H9 (cell line): ENCODE measurements around the gene TPX2. TPM values are rescaled to one million over a fixed set of nuclear protein-coding genes. Genes with fewer than 3 reads are reported as not detected.

Experiments
- DNase-seq: peaks from one replicate; pipeline ENCODE4 v3.0.0-alpha.2; 2017
- H2AFZ ChIP-seq: one replicate; pipeline ENCODE4 v1.6.1; 2013; ENCODE audit warnings: mild to moderate bottlenecking, low read length, control low read depth, moderate library complexity
- H2AK5ac ChIP-seq: 2 replicates; pipeline ENCODE4 v1.6.1; 2013; ENCODE audit warnings: low read length, control low read depth, mixed read lengths; ENCODE audit not compliant: insufficient read length
- H2BK120ac ChIP-seq: one replicate; pipeline ENCODE4 v1.6.1; 2013; ENCODE audit warnings: low read depth, mild to moderate bottlenecking, low read length, control low read depth, inconsistent platforms; ENCODE audit not compliant: poor library complexity, severe bottlenecking
- H2BK12ac ChIP-seq: 2 replicates; pipeline ENCODE4 v1.6.1; 2013; ENCODE audit warnings: low read length, control low read depth, mixed read lengths, low read depth; ENCODE audit not compliant: insufficient read length
- H2BK15ac ChIP-seq: 2 replicates; pipeline ENCODE4 v1.6.1; 2013; ENCODE audit warnings: low read depth, low read length, control low read depth
- H2BK20ac ChIP-seq: one replicate; pipeline ENCODE4 v1.6.1; 2013; ENCODE audit warnings: low read depth, mild to moderate bottlenecking, low read length, control low read depth, inconsistent platforms; ENCODE audit not compliant: poor library complexity, severe bottlenecking
- H2BK5ac ChIP-seq: 2 replicates; pipeline ENCODE4 v1.6.1; 2013; ENCODE audit warnings: low read length, control low read depth, mixed read lengths; ENCODE audit not compliant: insufficient read length
- H3K14ac ChIP-seq: 2 replicates; pipeline ENCODE4 v1.6.1; 2013; ENCODE audit warnings: low read length, control low read depth; ENCODE audit not compliant: insufficient read depth
- H3K18ac ChIP-seq: 2 replicates; pipeline ENCODE4 v1.6.1; 2013; ENCODE audit warnings: low read depth, mild to moderate bottlenecking, mixed read lengths, low read length, control low read depth; ENCODE audit not compliant: insufficient read length
- H3K23ac ChIP-seq: 2 replicates; pipeline ENCODE4 v1.6.1; 2013; ENCODE audit warnings: low read length, control low read depth, mixed read lengths, low read depth; ENCODE audit not compliant: insufficient read length
- H3K23me2 ChIP-seq: 2 replicates; pipeline ENCODE4 v1.6.1; 2013; ENCODE audit warnings: low read depth, mild to moderate bottlenecking, mixed read lengths, low read length, control low read depth; ENCODE audit not compliant: insufficient read length, poor library complexity, severe bottlenecking
- H3K27ac ChIP-seq: 2 replicates; pipeline ENCODE4 v1.5.1; 2013; ENCODE audit warnings: low read length, control low read depth, mixed read lengths, low read depth; ENCODE audit not compliant: insufficient read length
- H3K27me3 ChIP-seq: 2 replicates; pipeline ENCODE4 v1.6.1; 2013; ENCODE audit warnings: low read length, control low read depth, inconsistent platforms; ENCODE audit not compliant: insufficient read depth
- H3K4ac ChIP-seq: 2 replicates; pipeline ENCODE4 v1.6.1; 2013; ENCODE audit warnings: low read depth, mild to moderate bottlenecking, control low read depth, inconsistent platforms, low read length, moderate library complexity
- H3K4me1 ChIP-seq: 2 replicates; pipeline ENCODE4 v1.6.1; 2013; ENCODE audit warnings: low read length, control low read depth, inconsistent platforms; ENCODE audit not compliant: insufficient read depth
- H3K4me2 ChIP-seq: 2 replicates; pipeline ENCODE4 v1.6.1; 2013; ENCODE audit warnings: low read length, control low read depth, mixed read lengths; ENCODE audit not compliant: insufficient read length, insufficient read depth
- H3K56ac ChIP-seq: 2 replicates; pipeline ENCODE4 v1.6.1; 2013; ENCODE audit warnings: low read depth, mild to moderate bottlenecking, mixed read lengths, low read length, control low read depth; ENCODE audit not compliant: insufficient read length
- H3K79me1 ChIP-seq: 2 replicates; pipeline ENCODE4 v1.6.1; 2013; ENCODE audit warnings: low read depth, mild to moderate bottlenecking, moderate library complexity, low read length, control low read depth, inconsistent platforms; ENCODE audit not compliant: insufficient read depth, poor library complexity, severe bottlenecking
- H3K79me2 ChIP-seq: 2 replicates; pipeline ENCODE4 v1.6.1; 2013; ENCODE audit warnings: low read length, control low read depth, inconsistent platforms; ENCODE audit not compliant: insufficient read depth
- H3K9ac ChIP-seq: 2 replicates; pipeline ENCODE4 v1.6.1; 2013; ENCODE audit warnings: low read length, control low read depth, mixed read lengths; ENCODE audit not compliant: insufficient read length; ENCODE audit errors: extremely low read depth
- H3K9me3 ChIP-seq: one replicate; pipeline ENCODE4 v1.6.1; 2013; ENCODE audit warnings: low read depth, low read length, inconsistent platforms; ENCODE audit not compliant: control insufficient read depth
- H3T11ph ChIP-seq: one replicate; pipeline ENCODE4 v1.6.1; 2013; ENCODE audit warnings: mild to moderate bottlenecking, low read length, control low read depth, inconsistent platforms
- H4K20me1 ChIP-seq: one replicate; pipeline ENCODE4 v1.6.1; 2013; ENCODE audit not compliant: control insufficient read depth, insufficient read length, insufficient read depth
- H4K5ac ChIP-seq: 2 replicates; pipeline ENCODE4 v1.6.1; 2013; ENCODE audit warnings: low read depth, mild to moderate bottlenecking, mixed read lengths, low read length, control low read depth; ENCODE audit not compliant: insufficient read length
- H4K8ac ChIP-seq: replicated peaks from 2 replicates; pipeline ENCODE4 v1.6.1; 2013; ENCODE audit warnings: low read length, control low read depth, mixed read lengths, low read depth; ENCODE audit not compliant: insufficient read length
- H4K91ac ChIP-seq: 2 replicates; pipeline ENCODE4 v1.6.1; 2013; ENCODE audit warnings: low read depth, mild to moderate bottlenecking, moderate library complexity, mixed read lengths, low read length, control low read depth; ENCODE audit not compliant: insufficient read length
- H3K27ac Mint-ChIP-seq, 3 experiments: 2 replicates in 2 of 3; 3 replicates in 1 of 3; pipeline ENCODE4 v1.8.0; 2020 to 2021; ENCODE audit warnings: mixed read lengths in 3 of 3, mild to moderate bottlenecking in 1 of 3, moderate library complexity in 1 of 3
- H3K27me3 Mint-ChIP-seq: 2 replicates; pipeline ENCODE4 v1.8.0; 2021; ENCODE audit warnings: low read depth, mild to moderate bottlenecking, moderate library complexity, mixed read lengths
- H3K36me3 Mint-ChIP-seq, 3 experiments: 2 replicates in 2 of 3; 3 replicates in 1 of 3; pipeline ENCODE4 v1.8.0; 2020 to 2021; ENCODE audit warnings: low read depth in 3 of 3, mixed read lengths in 3 of 3; ENCODE audit not compliant: insufficient read depth in 1 of 3
- H3K4me1 Mint-ChIP-seq, 2 experiments: 2 replicates each; pipeline ENCODE4 v1.8.0; 2020; ENCODE audit warnings: mixed read lengths in 2 of 2
- H3K4me3 Mint-ChIP-seq, 2 experiments: 2 replicates in 1 of 2; 3 replicates in 1 of 2; pipeline ENCODE4 v1.8.0; 2020 to 2021; ENCODE audit warnings: mild to moderate bottlenecking in 2 of 2, mixed read lengths in 2 of 2, moderate library complexity in 1 of 2
- H3K9me3 Mint-ChIP-seq, 2 experiments: 2 replicates in 1 of 2; 3 replicates in 1 of 2; pipeline ENCODE4 v1.8.0; 2020; ENCODE audit warnings: mild to moderate bottlenecking in 2 of 2, mixed read lengths in 2 of 2, moderate library complexity in 1 of 2
- CTCF ChIP-seq: fragments of 200-600 bp; sonication (generic); conservative IDR thresholded peaks from 3 replicates; pipeline ENCODE4 v1.8.0; 2021; ENCODE audit warnings: antibody characterized with exemption, mild to moderate bottlenecking
- WGBS: extraction: QIAGEN DNeasy Blood & Tissue Kit; methylation state at CpG from one replicate; pipeline ENCODE4 v1.1.7; 2013; ENCODE audit warnings: missing lambda C conversion rate, low lambda C conversion rate, mixed read lengths; ENCODE audit not compliant: insufficient read length; ENCODE audit errors: extremely low coverage; 5-methylcytosine and 5-hydroxymethylcytosine counted together
- total RNA-seq: library from RNA; stranded (reverse); gene quantifications from 2 replicates; pipeline ENCODE4 v1.2.1, GENCODE V29; 2021

Gene TPX2
- total RNA-seq, 1 experiment from 2014 or later = 161 TPM

GRCh38 chr20:31835554-31835953 is 96.5 kb downstream of the TPX2 start:
- Histone ChIP-seq H3K79me1 (no peaks in the 10 kb centered on the region), H4K91ac (no peak overlapping the region), H4K5ac (no peak overlapping the region), H3K27me3 (no peaks in the 10 kb centered on the region), H2BK5ac (no peak overlapping the region), H4K20me1 (no peaks in the 10 kb centered on the region), H3K79me2 (no peaks in the 10 kb centered on the region), H3K4ac (no peak overlapping the region), H3K4me2 (no peak overlapping the region), H2BK12ac (no peak overlapping the region), H3K23me2 (no peaks in the 10 kb centered on the region), H3K4me1 (no peaks in the 10 kb centered on the region; the same call in 1 of the 2 replicates), H3K27ac (no peak overlapping the region), H3K9me3 (no peaks in the 10 kb centered on the region), H3K18ac (no peak overlapping the region), H4K8ac (no peak overlapping the region), H3K14ac (no peak overlapping the region), H3K56ac (no peak overlapping the region), H3T11ph (no peak overlapping the region), H3K23ac (no peak overlapping the region), H2AK5ac (no peak overlapping the region), H2AFZ (no peak overlapping the region), H2BK120ac (no peak overlapping the region), H2BK15ac (no peak overlapping the region), H3K9ac (no peak overlapping the region), H2BK20ac (no peak overlapping the region)
- Mint-ChIP-seq H3K27me3 (peaks cover 2% of the 10 kb centered on the region), H3K4me3 (no peak overlapping the region), H3K27ac (no peak overlapping the region), H3K9me3 (no peaks in the 10 kb centered on the region), H3K4me1 (peaks cover 14 to 16% of the 10 kb centered on the region in 2 experiments), H3K36me3 (no peaks in the 10 kb centered on the region)
- TF ChIP-seq CTCF = no peak
- no CpG with 5 or more reads among the region's 9 CpGs for WGBS
- no peak for DNase-seq
